Body of pancreas (tissue), 4 donors: ENCODE results near the gene SPRED2. TPM values are rescaled to one million over a fixed set of nuclear protein-coding genes. Genes with fewer than 3 reads are reported as not detected.

Source experiments
- ATAC-seq: fragments of 150-250 bp; one replicate; pipeline ENCODE4 v1.9.1; 2016
- DNase-seq, 4 donors: peaks; one replicate each; pipeline ENCODE4 v3.0.0-alpha.2; 2019
- H3K27ac ChIP-seq, 4 donors: fragments of 200-600 bp; sonication (generic); 1 replicate in 3 of 4; 2 replicates in 1 of 4; pipeline versions ENCODE4 v1.5.1 to v1.6.1; 2016 to 2019; ENCODE audit warnings: mild to moderate bottlenecking in 1 of 4, mixed read lengths in 1 of 4, moderate library complexity in 1 of 4
- H3K27me3 ChIP-seq, 2 donors: fragments of 200-600 bp; sonication (generic); one replicate each; pipeline ENCODE4 v1.6.0; 2016; ENCODE audit warnings: mild to moderate bottlenecking in 1 of 2
- H3K36me3 ChIP-seq, 2 donors: fragments of 200-600 bp; sonication (generic); replicated peaks in 1 of 2; 2 replicates each; pipeline ENCODE4 v1.5.1; 2016; ENCODE audit warnings: low read depth in 2 of 2; ENCODE audit not compliant: insufficient read depth in 1 of 2
- H3K4me1 ChIP-seq: fragments of 200-600 bp; sonication (generic); one replicate; pipeline ENCODE4 v1.6.0; 2016
- H3K4me3 ChIP-seq, 2 donors: fragments of 200-600 bp; sonication (generic); 1 replicate in 1 of 2; 2 replicates in 1 of 2; pipeline ENCODE4 v1.5.1; 2016 to 2019
- H3K9me3 ChIP-seq, 3 donors: fragments of 200-600 bp; sonication (generic); 1 replicate in 2 of 3; 2 replicates in 1 of 3; pipeline ENCODE4 v1.5.1; 2016
- CTCF ChIP-seq, 7 experiments: fragments of 450-650 bp in 4 of 7; fragments of 200-600 bp in 3 of 7; sonication (generic) in 3 of 7; IDR thresholded peaks; one replicate each; pipeline ENCODE4 v1.5.1; 2016 to 2019; ENCODE audit warnings: antibody characterized with exemption in 7 of 7
- POLR2A ChIP-seq, 3 donors: fragments of 450-650 bp; IDR thresholded peaks; one replicate each; pipeline ENCODE4 v1.6.1; 2016; ENCODE audit warnings: antibody characterized with exemption in 3 of 3, mild to moderate bottlenecking in 2 of 3
- WGBS, 2 donors: methylation state at CpG; one replicate each; pipeline ENCODE4 v1.1.5; 2017; 5-methylcytosine and 5-hydroxymethylcytosine counted together
- intact Hi-C: fragments of 100-400 bp; cut with DNase I; formaldehyde crosslinking; loops from one replicate; pipeline ENCODE4 v1.15.1; 2023
- total RNA-seq, 2 donors: library from RNA; depleted of rRNA; stranded (reverse); fragments of >200 nt; gene quantifications; one replicate each; pipeline ENCODE4 v1.1.0, GENCODE V29; 2016

Gene SPRED2
- total RNA-seq, 2 donors from 2014 or later: 16.1 to 16.2 TPM

DNA sequence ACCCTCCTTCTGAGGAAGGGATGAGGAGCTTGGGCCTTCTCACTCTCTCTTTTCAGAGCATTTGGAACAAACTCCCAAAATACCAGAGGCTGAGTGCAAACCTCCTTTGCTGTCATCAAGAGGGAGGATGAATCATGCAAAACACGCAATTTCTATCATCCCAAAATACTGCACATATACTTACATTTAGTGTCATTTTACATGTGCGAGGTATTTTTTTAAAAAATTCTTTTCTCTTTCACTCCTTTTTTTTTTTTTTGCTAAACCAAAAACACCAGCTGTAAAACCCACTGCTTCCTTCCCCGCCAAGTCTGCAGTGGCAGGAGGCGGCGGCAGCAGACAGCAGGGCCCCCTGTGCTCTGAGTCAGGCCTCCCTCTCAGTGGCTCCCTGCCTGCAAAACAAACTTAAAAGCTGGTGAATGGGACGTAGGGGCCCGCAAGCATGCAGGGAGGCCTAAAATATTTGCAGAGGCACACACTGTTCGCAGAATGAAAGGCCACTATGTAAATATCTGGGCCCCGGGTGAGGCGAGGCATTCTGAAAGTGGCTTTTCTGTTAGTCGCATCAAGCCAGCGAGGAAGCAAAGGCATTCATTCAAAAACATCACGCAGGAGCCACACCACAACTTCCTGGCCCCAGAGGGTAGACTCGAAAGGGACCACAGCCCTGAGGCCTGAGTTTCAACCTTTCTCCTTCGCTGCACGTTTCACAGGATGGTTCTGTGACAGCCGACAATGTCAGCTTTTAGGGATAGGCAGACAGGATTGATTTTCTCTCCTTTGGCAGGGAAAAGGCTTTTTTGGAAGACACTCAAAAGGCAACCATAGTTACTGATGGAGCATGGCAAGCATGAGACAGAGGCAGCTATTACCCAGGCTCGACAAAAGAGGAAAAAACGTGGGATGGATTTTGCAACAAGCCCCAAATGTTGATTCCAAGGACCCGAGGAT, 131.4 kb downstream of the SPRED2 start:
- Histone ChIP-seq H3K27me3 (no peaks in the 10 kb centered on the region), H3K9me3 (no peaks in the 10 kb centered on the region), H3K27ac (peak overlapping the region in 2 of 4 donors; percentile 10 to 24), H3K4me1 (no peaks in the 10 kb centered on the region), H3K36me3 (no peaks in the 10 kb centered on the region), H3K4me3 (no peak overlapping the region)
- intact Hi-C loops: no loop called here
- TF ChIP-seq POLR2A (IDR thresholded peaks at IDR 0.05) (no peak), CTCF (IDR thresholded peaks at IDR 0.05) (no peak)
- WGBS, 2 donors: 55 to 74% methylated on average over 12 to 20 of the region's 20 CpGs
- DNase-seq (peak in 1 of 4 donors; percentile 37), ATAC-seq (peak; percentile 45)

GRCh38 chr2:65300134-65300760, 132.2 kb downstream of the SPRED2 start:
- intact Hi-C loops: no loop called here
- no peak overlapping the region for H3K4me3 ChIP-seq
- peak overlapping the region in 1 of 4 donors; percentile 16 for H3K27ac ChIP-seq
- WGBS, 2 donors: 68 to 83% methylated on average over 7 to 16 of the region's 16 CpGs
- no peaks in the 10 kb centered on the region for H3K4me1 ChIP-seq
- no peaks in the 10 kb centered on the region for H3K9me3 ChIP-seq
- DNase-seq: peak; percentile 27 to 68 (median 50)
- no peaks in the 10 kb centered on the region for H3K36me3 ChIP-seq
- peak; percentile 69 for ATAC-seq
- TF ChIP-seq POLR2A (IDR thresholded peaks at IDR 0.05): no peak
- TF ChIP-seq CTCF (IDR thresholded peaks at IDR 0.05): no peak
- no peaks in the 10 kb centered on the region for H3K27me3 ChIP-seq

DNA sequence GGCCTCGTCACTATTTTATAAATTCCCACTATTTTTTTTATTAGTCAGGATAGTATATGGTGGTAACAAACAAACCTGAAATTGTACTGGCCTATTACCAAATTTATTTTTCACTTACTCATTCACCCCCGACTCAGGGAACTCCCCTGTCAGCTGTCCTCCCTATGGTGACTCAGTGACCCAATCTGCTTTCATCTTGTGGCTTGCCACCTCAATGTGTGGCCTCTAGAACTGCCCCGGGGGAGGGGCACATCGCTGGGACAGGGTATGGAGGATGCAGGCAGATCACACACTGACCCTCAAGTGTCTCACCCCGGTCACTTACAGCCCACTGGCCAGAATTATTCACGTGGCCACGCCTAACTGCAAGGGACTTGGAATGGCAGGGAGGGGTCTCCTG, 133.2 kb downstream of the SPRED2 start:
- Histone ChIP-seq H3K27me3 (no peaks in the 10 kb centered on the region), H3K4me1 (no peaks in the 10 kb centered on the region), H3K36me3 (no peaks in the 10 kb centered on the region), H3K9me3 (no peaks in the 10 kb centered on the region), H3K4me3 (no peak overlapping the region), H3K27ac (no peak overlapping the region)
- 88% methylated on average over 7 of the region's 7 CpGs for WGBS, 2 donors
- intact Hi-C loops: no loop called here
- ATAC-seq: no peak
- DNase-seq: no peak
- TF ChIP-seq CTCF (IDR thresholded peaks at IDR 0.05) (no peak), POLR2A (IDR thresholded peaks at IDR 0.05) (no peak)

GRCh38 chr2:65298089-65298488, 134.3 kb downstream of the SPRED2 start:
- ATAC-seq (no peak), DNase-seq (no peak)
- H3K4me1 ChIP-seq: no peaks in the 10 kb centered on the region
- no peak for TF ChIP-seq POLR2A (IDR thresholded peaks at IDR 0.05)
- TF ChIP-seq CTCF (IDR thresholded peaks at IDR 0.05): no peak
- no peaks in the 10 kb centered on the region for H3K9me3 ChIP-seq
- WGBS, 2 donors: 90% methylated on average over 4 to 5 of the region's 5 CpGs
- intact Hi-C loops: no loop called here
- H3K27ac ChIP-seq: no peak overlapping the region
- no peak overlapping the region for H3K4me3 ChIP-seq
- no peaks in the 10 kb centered on the region for H3K27me3 ChIP-seq
- H3K36me3 ChIP-seq: no peaks in the 10 kb centered on the region
